K562 (cell line): ENCODE measurements around the gene MYO16. TPM values are rescaled to one million over a fixed set of nuclear protein-coding genes. Genes with fewer than 3 reads are reported as not detected.

Experiments
- CBFA2T2 ChIP-seq: fragments of 450-650 bp; conservative IDR thresholded peaks from 2 replicates; pipeline ENCODE4 v1.6.1; 2017; ENCODE audit warnings: mild to moderate bottlenecking
- CBFA2T3 ChIP-seq: fragments of 450-650 bp; IDR thresholded peaks from 2 replicates; pipeline ENCODE4 v1.6.1; 2017
- CBX2 ChIP-seq: fragments of 200-600 bp; sonication (generic); IDR thresholded peaks from one replicate; pipeline ENCODE4 v1.6.1; 2012; ENCODE audit warnings: mild to moderate bottlenecking, low read length, inconsistent platforms; ENCODE audit not compliant: insufficient read depth, poor library complexity, severe bottlenecking
- CCNT2 ChIP-seq: IDR thresholded peaks from 2 replicates; pipeline ENCODE4 v1.6.1; 2011; ENCODE audit warnings: borderline replicate concordance, low read depth, mild to moderate bottlenecking, moderate library complexity, mixed read lengths, low read length; ENCODE audit not compliant: insufficient read length; ENCODE audit errors: extremely low read depth
- FOXM1 ChIP-seq, 2 experiments: fragments of 450-650 bp in 1 of 2; sonication (generic) in 1 of 2; formaldehyde crosslinking in 1 of 2; IDR thresholded peaks; 2 replicates each; pipeline versions ENCODE4 v1.6.1 to v1.9.0; 2017 to 2022; ENCODE audit warnings: low read depth in 2 of 2, mild to moderate bottlenecking in 2 of 2, missing genetic modification reagents in 1 of 2, moderate library complexity in 1 of 2
- MEIS2 ChIP-seq: fragments of 450-650 bp; IDR thresholded peaks from 2 replicates; pipeline ENCODE4 v1.6.1; 2014; ENCODE audit warnings: mild to moderate bottlenecking; ENCODE audit not compliant: partially characterized antibody
- NBN ChIP-seq: fragments of 450-650 bp; IDR thresholded peaks from 2 replicates; pipeline ENCODE4 v1.6.1; 2016; ENCODE audit warnings: low read depth, mild to moderate bottlenecking
- NUFIP1 ChIP-seq: fragments of 450-650 bp; IDR thresholded peaks from 2 replicates; pipeline ENCODE4 v1.6.1; 2018; ENCODE audit not compliant: partially characterized antibody
- POLR2G ChIP-seq: fragments of 200-400 bp; formaldehyde crosslinking; IDR thresholded peaks from 2 replicates; pipeline ENCODE4 v1.6.1; 2017; ENCODE audit warnings: low read depth, mild to moderate bottlenecking, antibody characterized with exemption, low read length, moderate library complexity
- RBM15 ChIP-seq: fragments of 200-400 bp; formaldehyde crosslinking; IDR thresholded peaks from 2 replicates; pipeline ENCODE4 v1.6.1; 2018; ENCODE audit warnings: mild to moderate bottlenecking, low read length, moderate library complexity; ENCODE audit not compliant: insufficient read depth
- TAL1 ChIP-seq: fragments of 450-650 bp; IDR thresholded peaks from 2 replicates; pipeline ENCODE4 v1.6.1; 2016; ENCODE audit warnings: mild to moderate bottlenecking
- TCF3 ChIP-seq: sonication (generic); formaldehyde crosslinking; IDR thresholded peaks from 2 replicates; pipeline ENCODE4 v1.4.0; 2020; ENCODE audit warnings: mild to moderate bottlenecking, missing genetic modification reagents
- ZNF124 ChIP-seq: sonication (generic); formaldehyde crosslinking; IDR thresholded peaks from 2 replicates; pipeline ENCODE4 v1.8.1; 2022; ENCODE audit warnings: missing genetic modification reagents
- ZNF217 ChIP-seq: sonication (generic); formaldehyde crosslinking; IDR thresholded peaks from 2 replicates; pipeline ENCODE4 v1.8.0; 2022; ENCODE audit warnings: mild to moderate bottlenecking, missing genetic modification reagents
- ZNF592 ChIP-seq: fragments of 450-650 bp; IDR thresholded peaks from 2 replicates; pipeline ENCODE4 v1.6.1; 2017; ENCODE audit warnings: antibody characterized with exemption, mild to moderate bottlenecking
- ZNF76 ChIP-seq: fragments of 250-450 bp; sonication (Bioruptor Pico); IDR thresholded peaks from 2 replicates; pipeline ENCODE4 v1.4.0; 2020; ENCODE audit warnings: mild to moderate bottlenecking, moderate library complexity, borderline replicate concordance
- polyA plus RNA-seq, 8 experiments: library from polyadenylated mRNA; depleted of rRNA in 4 of 8; stranded (reverse) in 5 of 8; unstranded in 3 of 8; fragments of >200 nt; fragmentation: Nextera tagmentation in 2 of 8; fragmentation: Illumina TruSeq in 1 of 8; extraction: Ambion mirVana in 2 of 8; extraction: Trizol in 1 of 8; gene quantifications; 2 replicates each; pipeline versions ENCODE4 v1.2.1 to v1.2.3, GENCODE V29; 2011 to 2014; ENCODE audit warnings: inconsistent platforms in 1 of 8, missing spikeins in 1 of 8
- total RNA-seq, 7 experiments: library from RNA; depleted of rRNA in 6 of 7; stranded (reverse); fragments of >200 nt in 6 of 7; fragmentation: Illumina TruSeq in 2 of 7; extraction: Trizol in 2 of 7; gene quantifications; 2 replicates each; pipeline versions ENCODE4 v1.2.1 to v1.2.3, GENCODE V29; 2011 to 2021; ENCODE audit warnings: low replicate concordance in 1 of 7

The MYO16 gene
- total and polyA plus RNA-seq, 9 of the 15 experiments (the other 6 are each of a cell fraction or from before 2014, with no cell fraction given) = 4.3 to 45.7 (median 12.1) TPM

- TF ChIP-seq ZNF592 (0 out of 2 replicates have a peak, but pooled peaks have one; percentile 16), ZNF76 (CRISPR knock-in tag) (no peak), TCF3 (CRISPR knock-in tag) (peak; percentile 68), ZNF217 (CRISPR knock-in tag) (no peak), CBFA2T2 (peak; percentile 65), NUFIP1 (no peak), MEIS2 (peak; percentile 34), ZNF124 (no peak), NBN (no peak), RBM15 (no peak), CBX2 (no peak), FOXM1 (IDR thresholded peaks at IDR 0.05; ENCODE audit: low read depth) (0 out of 2 replicates have a peak, but pooled peaks have one; percentile 34), FOXM1 (CRISPR knock-in tag; IDR thresholded peaks at IDR 0.05; ENCODE audit: low read depth) (no peak), CBFA2T3 (peak; percentile 85), TAL1 (peak; percentile 64), CCNT2 (no peak), POLR2G (no peak)
Measured at GRCh38 chr13:108760129-108760528, 130.7 kb downstream of the MYO16 start (continued).
